ENCODE results near the gene GREB1. TPM values are rescaled to one million over a fixed set of nuclear protein-coding genes. Genes with fewer than 3 reads are reported as not detected.

Gene GREB1
- total and polyA plus RNA-seq, 2 of the 4 experiments (the other 2 are of a cell fraction), result 0.05 TPM; not detected in 1

DNA sequence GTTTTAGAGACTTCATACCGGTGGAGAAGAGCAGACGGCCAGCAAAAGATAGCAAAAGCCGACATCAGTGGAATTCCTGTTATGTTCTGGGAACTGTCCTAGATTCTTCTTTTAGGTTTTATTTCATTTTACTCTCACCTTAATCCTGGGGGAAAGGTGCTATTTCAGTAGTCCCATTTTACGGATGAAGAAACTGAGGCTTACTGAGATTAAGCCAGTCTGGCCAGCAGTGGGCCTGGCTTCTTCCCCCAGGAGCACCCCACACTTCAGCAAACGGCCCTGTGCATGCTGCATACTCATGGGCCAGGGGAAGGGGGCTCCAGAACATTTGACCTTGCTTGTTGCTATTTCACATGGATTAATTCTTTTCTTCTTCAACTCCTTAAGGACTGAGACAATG, 79.5 kb downstream of the GREB1 start:
- ATAC-seq (ENCODE audit: low read depth), result no peak
- Histone ChIP-seq H3K56ac (ENCODE audit: extremely low read depth, insufficient read depth, low read length) (no peak overlapping the region), H3K4me2 (ENCODE audit: low read depth, low read length) (no peak overlapping the region), H4K91ac (ENCODE audit: insufficient read depth, low read depth, low read length) (no peak overlapping the region), H3K9me3 (ENCODE audit: control insufficient read depth, insufficient read depth, low read length) (no peaks in the 10 kb centered on the region; the same call in 1 of the 2 replicates), H2AK5ac (ENCODE audit: low read depth, low read length) (no peak overlapping the region), H3K9ac (ENCODE audit: low read depth, low read length) (no peak overlapping the region), H4K8ac (ENCODE audit: low read depth in 2 of 2, low read length in 2 of 2) (no peak overlapping the region), H3K4me3 (ENCODE audit: insufficient read depth, low read depth, low read length) (no peak overlapping the region), H3K23ac (ENCODE audit: low read depth, low read length) (no peak overlapping the region), H3K4ac (ENCODE audit: low read depth, low read length) (no peak overlapping the region), H3K9me1 (ENCODE audit: insufficient read depth, low read length) (no peaks in the 10 kb centered on the region), H3K27me3 (ENCODE audit: control insufficient read depth, insufficient read depth, low read length) (peaks cover 21% of the 10 kb centered on the region), H2BK15ac (ENCODE audit: low read depth, low read length) (no peak overlapping the region), H2AK9ac (replicated peaks; ENCODE audit: low read depth, low read length, poor library complexity) (no peak overlapping the region), H3K36me3 (ENCODE audit: control insufficient read depth, insufficient read depth, low read length) (no peaks in the 10 kb centered on the region), H4K20me1 (ENCODE audit: insufficient read depth, low read length) (no peaks in the 10 kb centered on the region), H2BK5ac (ENCODE audit: low read depth, low read length, poor library complexity, severe bottlenecking) (no peak overlapping the region), H3K14ac (replicated peaks; ENCODE audit: low read depth, low read length) (no peak overlapping the region), H2BK20ac (ENCODE audit: low read depth, low read length) (no peak overlapping the region), H3K18ac (ENCODE audit: low read depth, low read length) (no peak overlapping the region), H3K27ac (ENCODE audit: insufficient read depth, low read length) (no peak overlapping the region), H3K4me1 (ENCODE audit: control insufficient read depth, insufficient read depth, low read length) (peaks cover 3% of the 10 kb centered on the region; the same call in 1 of the 2 replicates), H2BK120ac (ENCODE audit: low read depth, low read length) (no peak overlapping the region), H2AFZ (replicated peaks; ENCODE audit: low read length, poor library complexity) (no peak overlapping the region), H4K5ac (ENCODE audit: low read depth, low read length) (no peak overlapping the region), H3K79me1 (ENCODE audit: low read depth in 1 of 2, low read length in 2 of 2) (no peaks in the 10 kb centered on the region)
- in situ Hi-C loops (cut with MboI; ENCODE audit: low sequenced_read_pairs), result no loop called here
- dilution Hi-C loops (cut with HindIII; ENCODE audit: low sequenced_read_pairs, unreplicated experiment), result no loop called here
- no peak for DNase-seq
- TF ChIP-seq MAFK (IDR thresholded peaks at IDR 0.05; ENCODE audit: low read depth, low read length) (no peak), POLR2A (IDR thresholded peaks at IDR 0.05; ENCODE audit: low read depth, low read length) (no peak), CTCF (conservative IDR thresholded peaks at IDR 0.05; ENCODE audit: low read depth, low read length) (no peak), CHD1 (IDR thresholded peaks at IDR 0.05; ENCODE audit: low read depth, low read length) (no peak), FOS (IDR thresholded peaks at IDR 0.05; ENCODE audit: low read depth, low read length) (no peak), CEBPB (IDR thresholded peaks at IDR 0.05; ENCODE audit: low read depth, low read length) (no peak), ELK1 (IDR thresholded peaks at IDR 0.05; ENCODE audit: borderline replicate concordance, low read depth, low read length) (no peak), MAZ (IDR thresholded peaks at IDR 0.05; ENCODE audit: borderline replicate concordance, low read depth, low read length) (no peak), USF2 (IDR thresholded peaks at IDR 0.05; ENCODE audit: low read depth, low read length) (no peak)
- no TSS peak for BruUV-seq (replicated peaks)
- ChIA-PET POLR2A (ENCODE audit: unreplicated experiment) (no interaction called here), CTCF (no interaction called here)
- no CpG with 5 or more reads among the region's 5 CpGs for WGBS, 2 experiments (ENCODE audit: extremely low coverage in 2 of 2, insufficient read length in 1 of 2)
- intact Hi-C loops (cut with micrococcal nuclease), result no loop called here

All from IMR-90 (cell line).